ENCODE results near the gene BLM. TPM values are rescaled to one million over a fixed set of nuclear protein-coding genes. Genes with fewer than 3 reads are reported as not detected.

BLM gene
- total and polyA plus RNA-seq, 2 of the 8 experiments (the other 6 are each of a cell fraction or from before 2014, with no cell fraction given) = 15.2 to 46.7 TPM

- no peak for TF ChIP-seq NRF1 (IDR thresholded peaks at IDR 0.05; ENCODE audit: low read depth, low read length)
- no peak for TF ChIP-seq EZH2 (IDR thresholded peaks at IDR 0.05; ENCODE audit: low read depth, low read length, severe bottlenecking)
- TF ChIP-seq KDM1A (IDR thresholded peaks at IDR 0.05; ENCODE audit: borderline replicate concordance, low read length) = no peak
Observed at GRCh38 chr15:90765966-90766365, 48.8 kb downstream of the BLM start (continued).

Measured in H1 (cell line).